K562 (cell line): ENCODE data around the gene NUP107. TPM values are rescaled to one million over a fixed set of nuclear protein-coding genes. Genes with fewer than 3 reads are reported as not detected.

Experiments
- ATF1 ChIP-seq, 2 experiments: fragments of 450-650 bp in 1 of 2; IDR thresholded peaks; 2 replicates each; pipeline ENCODE4 v1.6.1; 2016; ENCODE audit warnings: missing compliant biosample characterization in 1 of 2, missing genetic modification characterization in 1 of 2
- GABPA ChIP-seq: fragments of 200-800 bp; sonication (Bioruptor generic); conservative IDR thresholded peaks from 2 replicates; pipeline ENCODE4 v1.6.1; 2016; ENCODE audit warnings: low read depth, missing genetic modification characterization, missing compliant biosample characterization
- NFIX ChIP-seq: fragments of 250-450 bp; sonication (Bioruptor Pico); IDR thresholded peaks from 2 replicates; pipeline ENCODE4 v1.4.0; 2020; ENCODE audit warnings: low read depth, mild to moderate bottlenecking, moderate library complexity
- RBM14 ChIP-seq: fragments of 200-400 bp; formaldehyde crosslinking; IDR thresholded peaks from 2 replicates; pipeline ENCODE4 v1.6.1; 2018; ENCODE audit warnings: low read depth, mild to moderate bottlenecking, low read length, moderate library complexity, borderline replicate concordance; ENCODE audit not compliant: insufficient read depth
- SRSF9 ChIP-seq: fragments of 200-400 bp; formaldehyde crosslinking; IDR thresholded peaks from 2 replicates; pipeline ENCODE4 v1.6.1; 2017; ENCODE audit warnings: low read depth, low read length, borderline replicate concordance
- TBP ChIP-seq: optimal IDR thresholded peaks from 2 replicates; pipeline ENCODE3; 2011; ENCODE audit warnings: low read depth, low read length, improper control_type of control experiment
- ZNF140 ChIP-seq: fragments of 250-450 bp; sonication (Bioruptor Pico); IDR thresholded peaks from 2 replicates; pipeline ENCODE4 v1.8.0; 2021; ENCODE audit warnings: moderate library complexity, mild to moderate bottlenecking, inconsistent platforms
- ZNF764 ChIP-seq: fragments of 250-450 bp; sonication (Bioruptor Pico); IDR thresholded peaks from 2 replicates; pipeline ENCODE4 v1.4.0; 2020; ENCODE audit warnings: low read depth, mild to moderate bottlenecking, moderate library complexity
- polyA plus RNA-seq, 8 experiments: library from polyadenylated mRNA; depleted of rRNA in 4 of 8; stranded (reverse) in 5 of 8; unstranded in 3 of 8; fragments of >200 nt; fragmentation: Nextera tagmentation in 2 of 8; fragmentation: Illumina TruSeq in 1 of 8; extraction: Ambion mirVana in 2 of 8; extraction: Trizol in 1 of 8; gene quantifications; 2 replicates each; pipeline versions ENCODE4 v1.2.1 to v1.2.3, GENCODE V29; 2011 to 2014; ENCODE audit warnings: inconsistent platforms in 1 of 8, missing spikeins in 1 of 8
- total RNA-seq, 7 experiments: library from RNA; depleted of rRNA in 6 of 7; stranded (reverse); fragments of >200 nt in 6 of 7; fragmentation: Illumina TruSeq in 2 of 7; extraction: Trizol in 2 of 7; gene quantifications; 2 replicates each; pipeline versions ENCODE4 v1.2.1 to v1.2.3, GENCODE V29; 2011 to 2021; ENCODE audit warnings: low replicate concordance in 1 of 7
- TF ChIP-seq, protein P1 (sequence below): fragments of 450-650 bp; formaldehyde crosslinking; IDR thresholded peaks from 2 replicates; pipeline ENCODE4 v1.4.0; 2020; ENCODE audit warnings: mild to moderate bottlenecking, moderate library complexity

NUP107 gene
- total and polyA plus RNA-seq, 9 of the 15 experiments (the other 6 are each of a cell fraction or from before 2014, with no cell fraction given) = 129 to 277 (median 199) TPM

DNA sequence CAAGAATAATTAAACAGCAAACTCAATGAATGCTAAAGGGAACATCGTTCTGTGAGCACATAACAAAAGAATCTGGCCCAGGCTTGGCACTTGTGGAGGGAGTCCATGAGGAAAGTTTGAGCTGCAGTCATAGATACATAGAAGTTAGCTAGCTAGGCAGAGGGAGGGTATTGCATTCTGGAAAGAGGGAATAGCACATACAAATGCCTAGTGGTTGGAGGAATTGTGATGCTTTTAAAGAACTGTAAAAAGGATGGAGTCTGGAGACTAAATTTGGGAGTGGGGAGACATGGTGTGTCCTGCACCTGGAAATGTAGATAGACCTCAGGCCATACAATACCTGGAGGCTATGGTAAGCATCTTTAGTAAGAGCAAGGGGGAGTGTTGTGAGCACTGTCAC lies 83.2 kb downstream of the NUP107 start (continued):
- no peak for TF ChIP-seq RBM14
- no peak for TF ChIP-seq GABPA (tag)
- no peak for TF ChIP-seq NFIX
- no peak for TF ChIP-seq ZNF764 (CRISPR knock-in tag)
- no peak for TF ChIP-seq SRSF9
- TF ChIP-seq TBP = no peak
- TF ChIP-seq, protein P1, sequence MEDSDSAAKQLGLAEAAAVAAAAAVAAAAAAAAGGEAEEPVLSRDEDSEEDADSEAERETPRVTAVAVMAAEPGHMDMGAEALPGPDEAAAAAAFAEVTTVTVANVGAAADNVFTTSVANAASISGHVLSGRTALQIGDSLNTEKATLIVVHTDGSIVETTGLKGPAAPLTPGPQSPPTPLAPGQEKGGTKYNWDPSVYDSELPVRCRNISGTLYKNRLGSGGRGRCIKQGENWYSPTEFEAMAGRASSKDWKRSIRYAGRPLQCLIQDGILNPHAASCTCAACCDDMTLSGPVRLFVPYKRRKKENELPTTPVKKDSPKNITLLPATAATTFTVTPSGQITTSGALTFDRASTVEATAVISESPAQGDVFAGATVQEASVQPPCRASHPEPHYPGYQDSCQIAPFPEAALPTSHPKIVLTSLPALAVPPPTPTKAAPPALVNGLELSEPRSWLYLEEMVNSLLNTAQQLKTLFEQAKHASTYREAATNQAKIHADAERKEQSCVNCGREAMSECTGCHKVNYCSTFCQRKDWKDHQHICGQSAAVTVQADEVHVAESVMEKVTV = no peak
- no peak for TF ChIP-seq ZNF140 (CRISPR knock-in tag)
- TF ChIP-seq ATF1 (CRISPR knock-in tag; IDR thresholded peaks at IDR 0.05) = no peak
- no peak for TF ChIP-seq ATF1 (tag; IDR thresholded peaks at IDR 0.05)
- TF ChIP-seq, all 486 proteins: peak for 0
